Endodermal cell (in vitro differentiated cells): ENCODE data around the gene RPE65. TPM values are rescaled to one million over a fixed set of nuclear protein-coding genes. Genes with fewer than 3 reads are reported as not detected.

ENCODE experiments used
- DNase-seq: peaks from one replicate; pipeline ENCODE4 v3.0.0-alpha.2; 2017
- H3K27ac ChIP-seq: 2 replicates; pipeline ENCODE4 v1.5.1; 2013; ENCODE audit warnings: mild to moderate bottlenecking, low read depth, low read length, moderate library complexity
- H3K27me3 ChIP-seq: 2 replicates; pipeline ENCODE4 v1.6.1; 2013; ENCODE audit warnings: mild to moderate bottlenecking, low read length, moderate library complexity; ENCODE audit not compliant: insufficient read depth, control insufficient read depth, poor library complexity, severe bottlenecking
- H3K36me3 ChIP-seq: 2 replicates; pipeline ENCODE4 v1.7.0; 2013; ENCODE audit warnings: mild to moderate bottlenecking, low read length, moderate library complexity; ENCODE audit not compliant: control insufficient read depth, insufficient read depth
- H3K4me1 ChIP-seq: one replicate; pipeline ENCODE4 v1.7.0; 2013; ENCODE audit warnings: low read length; ENCODE audit not compliant: control insufficient read depth, insufficient read depth
- H3K4me3 ChIP-seq: 2 replicates; pipeline ENCODE4 v1.5.1; 2013; ENCODE audit warnings: mild to moderate bottlenecking, low read length, moderate library complexity
- H3K9ac ChIP-seq: 2 replicates; pipeline ENCODE4 v1.6.1; 2013; ENCODE audit warnings: mild to moderate bottlenecking, low read length, moderate library complexity; ENCODE audit not compliant: poor library complexity, severe bottlenecking; ENCODE audit errors: extremely low read depth
- H3K9me3 ChIP-seq: 2 replicates; pipeline ENCODE4 v1.6.1; 2013; ENCODE audit warnings: mild to moderate bottlenecking, low read length, moderate library complexity; ENCODE audit not compliant: control insufficient read depth
- H3K27ac Mint-ChIP-seq: 2 replicates; pipeline ENCODE4 v1.8.0; 2020; ENCODE audit warnings: mixed read lengths
- H3K27me3 Mint-ChIP-seq: 2 replicates; pipeline ENCODE4 v1.8.0; 2021; ENCODE audit warnings: mild to moderate bottlenecking, mixed read lengths; ENCODE audit not compliant: insufficient read depth
- H3K36me3 Mint-ChIP-seq: 2 replicates; pipeline ENCODE4 v1.8.0; 2020; ENCODE audit warnings: low read depth, mixed read lengths
- H3K4me1 Mint-ChIP-seq: 2 replicates; pipeline ENCODE4 v1.8.0; 2020; ENCODE audit warnings: mixed read lengths
- H3K4me3 Mint-ChIP-seq: 2 replicates; pipeline ENCODE4 v1.8.0; 2020; ENCODE audit warnings: mild to moderate bottlenecking, moderate library complexity, mixed read lengths
- H3K9me3 Mint-ChIP-seq: 2 replicates; pipeline ENCODE4 v1.8.0; 2020; ENCODE audit warnings: mild to moderate bottlenecking, mixed read lengths
- CTCF ChIP-seq: fragments of 200-600 bp; sonication (generic); conservative IDR thresholded peaks from 2 replicates; pipeline ENCODE4 v1.5.0; 2021; ENCODE audit warnings: antibody characterized with exemption, mild to moderate bottlenecking
- WGBS, 2 experiments: methylation state at CpG; one replicate each; pipeline versions ENCODE4 v1.1.5 to v1.1.7; 2013; ENCODE audit warnings: missing lambda C conversion rate in 2 of 2, mixed read lengths in 1 of 2; ENCODE audit not compliant: insufficient coverage in 1 of 2, insufficient read length in 1 of 2; 5-methylcytosine and 5-hydroxymethylcytosine counted together
- total RNA-seq, 2 donors: library from RNA; stranded (reverse); fragmentation: NEBNext Ultra II Directional in 1 of 2; extraction: Animal tissue kit (Norgen Biotek cat#: 25700) in 1 of 2; gene quantifications; 2 replicates in 1 of 2; 3 replicates in 1 of 2; pipeline ENCODE4 v1.2.1, GENCODE V29; 2021

The RPE65 gene
- total RNA-seq, 2 donors from 2014 or later, result not detected

GRCh38 chr1:68442006-68442405 lies 7.7 kb downstream of the RPE65 start:
- H3K4me1 ChIP-seq, result no peaks in the 10 kb centered on the region
- H3K27me3 Mint-ChIP-seq, result no peaks in the 10 kb centered on the region
- no peak for DNase-seq

GRCh38 chr1:68438310-68438709 lies 11.4 kb downstream of the RPE65 start:
- Histone ChIP-seq H3K27ac (no peak overlapping the region), H3K9me3 (no peaks in the 10 kb centered on the region), H3K4me3 (no peak overlapping the region), H3K27me3 (peaks cover 30% of the 10 kb centered on the region), H3K36me3 (no peaks in the 10 kb centered on the region), H3K4me1 (no peaks in the 10 kb centered on the region), H3K9ac (no peak overlapping the region)
- Mint-ChIP-seq H3K4me1 (peaks cover 2% of the 10 kb centered on the region), H3K4me3 (no peak overlapping the region), H3K27ac (no peak overlapping the region), H3K9me3 (no peaks in the 10 kb centered on the region), H3K36me3 (no peaks in the 10 kb centered on the region), H3K27me3 (no peaks in the 10 kb centered on the region)
- 73 to 82% methylated on average over 3 of the region's 3 CpGs for WGBS, 2 experiments
- DNase-seq, result no peak
- TF ChIP-seq CTCF, result no peak

More at GRCh38 chr1:68442006-68442405, 7.7 kb downstream of the RPE65 start:
- no peaks in the 10 kb centered on the region for H3K36me3 ChIP-seq
- H3K9me3 Mint-ChIP-seq, result no peaks in the 10 kb centered on the region
- no peak for TF ChIP-seq CTCF
- H3K9ac ChIP-seq, result no peak overlapping the region
- no peaks in the 10 kb centered on the region for H3K36me3 Mint-ChIP-seq
- H3K27ac ChIP-seq, result no peak overlapping the region
- no peaks in the 10 kb centered on the region for H3K9me3 ChIP-seq
- 81 to 90% methylated on average over 4 of the region's 4 CpGs for WGBS, 2 experiments
- peaks cover 4% of the 10 kb centered on the region for H3K27me3 ChIP-seq
- H3K4me1 Mint-ChIP-seq, result peaks cover 2% of the 10 kb centered on the region
- H3K27ac Mint-ChIP-seq, result no peak overlapping the region
- no peak overlapping the region for H3K4me3 Mint-ChIP-seq
- H3K4me3 ChIP-seq, result no peak overlapping the region

- H3K36me3 ChIP-seq, result no peaks in the 10 kb centered on the region
- H3K4me1 Mint-ChIP-seq, result peaks cover under 1% of the 10 kb centered on the region
- no peak overlapping the region for H3K4me3 Mint-ChIP-seq
- no peak overlapping the region for H3K27ac ChIP-seq
- H3K27me3 Mint-ChIP-seq, result no peaks in the 10 kb centered on the region
- H3K27me3 ChIP-seq, result peaks cover 42% of the 10 kb centered on the region
- H3K9ac ChIP-seq, result no peak overlapping the region
- no peak for TF ChIP-seq CTCF
- no peaks in the 10 kb centered on the region for H3K9me3 Mint-ChIP-seq
- no peaks in the 10 kb centered on the region for H3K36me3 Mint-ChIP-seq
- 83 to 90% methylated on average over 2 of the region's 2 CpGs for WGBS, 2 experiments
- no peaks in the 10 kb centered on the region for H3K4me1 ChIP-seq
- no peak overlapping the region for H3K27ac Mint-ChIP-seq
- no peaks in the 10 kb centered on the region for H3K9me3 ChIP-seq
- no peak overlapping the region for H3K4me3 ChIP-seq
- no peak for DNase-seq
Measured at GRCh38 chr1:68433395-68433794, 16.4 kb downstream of the RPE65 start.
